SW480 (cell line): ENCODE data around the gene KLHL36.
A peak's percentile ranks its signal among the peaks of the same experiment; 100 is the strongest.

ENCODE experiments used
- DNase-seq: peaks from one replicate; pipeline ENCODE4 v3.0.0-alpha.2; 2016; ENCODE audit warnings: low spot score

The KLHL36 gene

GRCh38 chr16:84699147-84699711 is 50.9 kb downstream of the KLHL36 start:
- peak; percentile 9 for DNase-seq

DNA sequence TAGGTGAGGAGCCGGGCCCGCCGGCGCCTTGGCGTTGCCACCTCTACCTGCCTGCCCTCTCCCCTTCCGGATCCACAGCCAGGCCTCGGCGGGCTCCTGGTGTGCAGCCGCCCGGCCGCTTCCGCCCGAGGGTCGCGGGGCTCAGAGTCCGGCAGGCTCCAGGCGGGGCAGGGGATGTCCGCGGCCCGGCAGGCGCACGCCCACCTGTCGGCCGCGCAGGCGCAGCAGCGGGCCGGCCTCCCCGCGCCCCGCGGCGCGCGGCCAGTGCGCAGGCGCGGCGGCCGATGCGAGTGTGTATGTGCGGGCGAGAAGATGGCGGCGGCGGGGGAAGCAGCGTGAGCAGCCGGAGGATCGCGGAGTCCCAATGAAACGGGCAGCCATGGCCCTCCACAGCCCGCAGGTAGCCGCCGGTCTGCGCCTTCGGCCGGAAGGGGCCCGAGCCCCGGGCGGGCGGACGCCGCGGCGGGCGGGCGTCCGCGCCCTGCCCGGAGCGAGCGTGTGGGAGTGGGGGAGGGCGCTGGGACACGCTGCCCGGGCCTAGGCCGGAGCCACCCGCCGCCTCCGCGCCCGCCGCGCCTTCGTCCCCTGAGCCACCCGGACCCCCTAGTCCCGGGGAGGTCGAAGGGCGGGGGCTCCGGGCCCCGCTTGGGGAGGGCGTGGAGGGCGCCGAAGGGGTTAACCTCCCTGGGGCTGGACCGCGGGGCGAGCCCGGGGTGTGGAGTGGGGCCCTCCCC is 51.6 kb downstream of the KLHL36 start, which contains the start of gene USP10:
TSS of gene USP10 (plus strand) at position 289 of the 734 bp plus-strand sequence. CDS start at position 380, 91 bp downstream.
- peak; percentile 68 for DNase-seq

DNA sequence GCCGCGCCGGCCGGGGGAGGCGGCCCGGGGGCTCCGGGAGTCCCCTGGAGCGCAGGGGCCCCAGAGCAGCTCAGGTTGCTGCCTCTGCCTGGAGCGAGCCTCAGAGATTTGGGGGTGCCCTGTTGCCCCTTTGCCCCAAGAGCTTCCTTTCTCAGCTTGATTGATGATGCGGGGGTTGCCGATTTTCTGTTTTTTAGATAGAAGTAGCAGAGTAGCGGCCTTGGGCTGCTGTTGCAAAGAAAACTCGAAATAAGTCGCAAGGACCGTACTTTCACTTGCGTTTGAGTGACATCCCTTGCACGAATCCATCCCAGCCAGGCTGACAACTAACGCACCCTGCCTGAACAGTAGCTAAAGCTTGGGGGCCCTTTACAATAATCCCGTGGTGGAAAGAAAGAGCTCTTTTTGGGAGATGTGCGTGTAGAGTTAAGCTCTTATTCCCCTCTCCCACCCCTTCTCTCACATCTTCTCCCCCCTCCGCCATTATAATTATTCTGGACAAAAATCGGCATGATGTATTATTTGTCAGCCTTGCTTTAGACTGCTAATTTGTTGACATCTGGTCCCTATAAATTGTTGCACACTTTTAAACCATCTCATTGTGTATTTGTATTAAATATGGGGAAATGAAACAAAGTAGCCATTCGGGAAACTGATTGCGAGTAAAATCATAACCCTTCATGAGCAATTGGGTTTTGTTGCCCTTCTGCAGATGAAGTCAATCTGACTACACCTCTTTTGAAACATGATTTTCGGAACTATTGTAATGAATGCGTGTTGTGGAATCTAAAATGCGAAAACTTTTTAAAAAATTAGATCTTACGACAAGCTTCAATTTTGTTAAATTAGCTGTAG is 52.4 kb downstream of the KLHL36 start:
- DNase-seq: peak; percentile 39

DNA sequence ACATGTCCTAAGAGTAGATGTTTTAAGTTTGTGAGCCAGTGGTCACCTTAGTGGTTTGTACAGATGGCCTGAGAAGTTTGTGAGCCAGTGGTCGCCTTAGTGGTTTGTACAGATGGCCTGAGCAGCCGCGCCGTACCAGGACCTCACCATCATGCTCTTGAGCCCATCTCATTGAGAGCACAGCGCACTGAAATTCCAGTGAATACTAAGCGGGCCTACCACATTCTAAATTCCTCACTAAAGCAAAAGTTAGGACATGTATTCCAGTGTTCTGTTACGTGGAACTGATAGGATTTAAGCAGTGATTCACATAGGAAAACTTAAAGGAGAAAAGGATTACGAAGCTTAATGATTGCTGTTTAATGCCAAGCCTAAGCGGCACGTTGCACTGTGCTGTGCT is 55.4 kb downstream of the KLHL36 start:
- DNase-seq: no peak

DNA sequence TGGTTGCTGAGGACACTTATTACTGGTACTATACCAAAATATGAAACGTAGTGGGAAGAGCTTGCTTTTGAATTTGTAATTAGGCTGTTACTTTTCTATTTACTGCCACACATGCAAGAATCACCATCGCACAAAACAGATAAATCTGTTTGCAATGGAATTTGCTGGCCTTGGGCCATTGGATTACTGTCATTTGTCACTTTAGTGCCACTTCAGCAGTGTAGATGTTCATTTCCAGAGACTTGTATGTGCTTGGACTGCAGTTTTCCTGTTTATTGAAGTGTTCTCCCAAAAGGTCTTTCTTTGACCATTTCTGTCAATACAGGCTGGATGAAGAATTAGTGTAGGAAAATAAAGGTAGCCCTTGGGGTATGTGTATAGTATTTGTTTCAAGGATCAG is 55.9 kb downstream of the KLHL36 start:
- no peak for DNase-seq

- no peak for DNase-seq
Measured at GRCh38 chr16:84706856-84707255, 58.5 kb downstream of the KLHL36 start.

- no peak for DNase-seq
Measured at GRCh38 chr16:84709609-84710008, 61.3 kb downstream of the KLHL36 start.

GRCh38 chr16:84710686-84711085 is 62.4 kb downstream of the KLHL36 start:
- no peak for DNase-seq
